ENCODE data around the gene IL26. TPM values are rescaled to one million over a fixed set of nuclear protein-coding genes. Genes with fewer than 3 reads are reported as not detected.

The IL26 gene, protein sequence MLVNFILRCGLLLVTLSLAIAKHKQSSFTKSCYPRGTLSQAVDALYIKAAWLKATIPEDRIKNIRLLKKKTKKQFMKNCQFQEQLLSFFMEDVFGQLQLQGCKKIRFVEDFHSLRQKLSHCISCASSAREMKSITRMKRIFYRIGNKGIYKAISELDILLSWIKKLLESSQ
- not detected in 2 replicates for total RNA-seq (2014; rRNA removed; shearing (Covaris generic); ENCODE audit: low replicate concordance)

- H2AFZ ChIP-seq (ENCODE audit: low read length): no peak within 1 kb of the TSS
- no peaks in the 10 kb centered on the region for H4K20me1 ChIP-seq (ENCODE audit: insufficient read depth, low read depth, low read length)
- DNase-seq: no peak
- H3K9ac ChIP-seq (ENCODE audit: low read length): no peak within 1 kb of the TSS
- H3K4me2 ChIP-seq (ENCODE audit: low read depth, low read length, poor library complexity, severe bottlenecking): no peak within 1 kb of the TSS
- H3K9me3 ChIP-seq (ENCODE audit: low read length): no peaks in the 10 kb centered on the region
- no peak within 1 kb of the TSS for H3K4me3 ChIP-seq (ENCODE audit: low read length)
- H3K27me3 ChIP-seq (ENCODE audit: low read length): no peaks in the 10 kb centered on the region
- no peaks in the 10 kb centered on the region for H3K9me2 ChIP-seq (replicated peaks; ENCODE audit: insufficient read depth, low read length)
- H3K36me3 ChIP-seq (ENCODE audit: insufficient read depth, low read length): no peaks in the 10 kb centered on the region
- H3K27ac ChIP-seq (ENCODE audit: low read length): no peak within 1 kb of the TSS
- H3K4me1 ChIP-seq (ENCODE audit: low read length): peaks cover 6% of the 10 kb centered on the region
- H3K79me2 ChIP-seq (ENCODE audit: low read length): no peaks in the 10 kb centered on the region
Measured at GRCh38 chr12:68225576-68226476, at the start of gene IL26. IL26 (minus strand) TSS chr12:68225810; CDS start chr12:68225756, 54 bp downstream.

DNA sequence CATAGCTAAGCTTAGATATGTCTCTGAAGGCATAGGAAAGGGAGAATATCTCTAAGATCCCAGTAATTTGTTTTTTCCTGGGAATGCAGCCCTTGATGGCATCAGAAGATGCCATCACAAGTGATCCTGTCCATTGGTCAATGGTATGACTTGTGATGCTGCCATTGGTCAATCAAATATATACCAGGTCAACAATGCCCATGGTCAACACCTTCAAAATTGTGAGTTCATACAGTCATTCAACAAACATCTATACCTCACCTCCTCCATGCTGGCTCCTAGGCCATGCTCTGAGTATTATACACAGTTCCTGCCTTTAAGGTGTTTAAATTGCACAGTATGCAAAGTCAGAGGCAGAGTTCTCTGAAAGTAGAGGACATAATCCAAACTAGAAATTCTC is 47.1 kb upstream of the IL26 start:
- Histone ChIP-seq H3K9ac (ENCODE audit: low read length) (no peak overlapping the region), H3K9me2 (replicated peaks; ENCODE audit: insufficient read depth, low read length) (no peaks in the 10 kb centered on the region), H4K20me1 (ENCODE audit: insufficient read depth, low read depth, low read length) (no peaks in the 10 kb centered on the region), H3K4me2 (ENCODE audit: low read depth, low read length, poor library complexity, severe bottlenecking) (no peak overlapping the region), H3K36me3 (ENCODE audit: insufficient read depth, low read length) (no peaks in the 10 kb centered on the region), H3K27ac (ENCODE audit: low read length) (no peak overlapping the region), H3K79me2 (ENCODE audit: low read length) (no peaks in the 10 kb centered on the region), H3K9me3 (ENCODE audit: low read length) (no peaks in the 10 kb centered on the region), H3K27me3 (ENCODE audit: low read length) (no peaks in the 10 kb centered on the region), H3K4me3 (ENCODE audit: low read length) (no peak overlapping the region), H3K4me1 (ENCODE audit: low read length) (no peaks in the 10 kb centered on the region), H2AFZ (ENCODE audit: low read length) (no peak overlapping the region)
- no peak for DNase-seq

GRCh38 chr12:68271346-68271745 is 45.7 kb upstream of the IL26 start:
- Histone ChIP-seq H3K27ac (ENCODE audit: low read length) (no peak overlapping the region), H3K36me3 (ENCODE audit: insufficient read depth, low read length) (no peaks in the 10 kb centered on the region), H3K9ac (ENCODE audit: low read length) (no peak overlapping the region), H3K4me2 (ENCODE audit: low read depth, low read length, poor library complexity, severe bottlenecking) (no peak overlapping the region), H4K20me1 (ENCODE audit: insufficient read depth, low read depth, low read length) (no peaks in the 10 kb centered on the region), H3K4me3 (ENCODE audit: low read length) (no peak overlapping the region), H3K79me2 (ENCODE audit: low read length) (no peaks in the 10 kb centered on the region), H3K4me1 (ENCODE audit: low read length) (no peaks in the 10 kb centered on the region), H3K27me3 (ENCODE audit: low read length) (no peaks in the 10 kb centered on the region), H3K9me3 (ENCODE audit: low read length) (no peaks in the 10 kb centered on the region), H3K9me2 (replicated peaks; ENCODE audit: insufficient read depth, low read length) (no peaks in the 10 kb centered on the region), H2AFZ (ENCODE audit: low read length) (no peak overlapping the region)
- peak; percentile 27 for DNase-seq

DNA sequence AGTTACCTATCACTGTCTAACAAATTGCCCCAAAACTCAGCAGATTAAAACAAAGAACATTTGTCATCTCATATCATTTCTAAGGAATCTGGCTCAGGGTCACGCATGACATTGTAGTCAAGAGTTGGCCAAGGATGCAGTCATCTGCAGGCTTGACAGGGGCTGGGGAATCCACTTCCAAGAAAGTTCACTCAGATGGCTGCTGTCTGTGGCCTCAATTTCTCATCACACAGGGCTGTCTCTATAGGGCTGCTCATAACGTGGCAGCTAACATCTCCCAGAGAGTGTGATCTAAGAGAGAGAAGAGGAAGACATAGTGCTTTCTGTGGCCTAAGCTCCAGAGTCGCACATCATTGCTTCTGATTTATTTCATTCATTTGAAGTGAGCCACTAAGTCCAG is 44.7 kb upstream of the IL26 start:
- H3K9ac ChIP-seq (ENCODE audit: low read length): no peak overlapping the region
- H3K36me3 ChIP-seq (ENCODE audit: insufficient read depth, low read length): no peaks in the 10 kb centered on the region
- no peaks in the 10 kb centered on the region for H3K9me2 ChIP-seq (replicated peaks; ENCODE audit: insufficient read depth, low read length)
- no peaks in the 10 kb centered on the region for H4K20me1 ChIP-seq (ENCODE audit: insufficient read depth, low read depth, low read length)
- no peaks in the 10 kb centered on the region for H3K27me3 ChIP-seq (ENCODE audit: low read length)
- no peak overlapping the region for H3K4me2 ChIP-seq (ENCODE audit: low read depth, low read length, poor library complexity, severe bottlenecking)
- H3K79me2 ChIP-seq (ENCODE audit: low read length): no peaks in the 10 kb centered on the region
- H2AFZ ChIP-seq (ENCODE audit: low read length): no peak overlapping the region
- H3K4me1 ChIP-seq (ENCODE audit: low read length): no peaks in the 10 kb centered on the region
- no peak overlapping the region for H3K27ac ChIP-seq (ENCODE audit: low read length)
- no peaks in the 10 kb centered on the region for H3K9me3 ChIP-seq (ENCODE audit: low read length)
- H3K4me3 ChIP-seq (ENCODE audit: low read length): no peak overlapping the region
- DNase-seq: no peak

- Histone ChIP-seq H3K36me3 (ENCODE audit: insufficient read depth, low read length) (no peaks in the 10 kb centered on the region), H3K27ac (ENCODE audit: low read length) (no peak overlapping the region), H3K9me2 (replicated peaks; ENCODE audit: insufficient read depth, low read length) (no peaks in the 10 kb centered on the region), H4K20me1 (ENCODE audit: insufficient read depth, low read depth, low read length) (no peaks in the 10 kb centered on the region), H3K79me2 (ENCODE audit: low read length) (no peaks in the 10 kb centered on the region), H3K4me2 (ENCODE audit: low read depth, low read length, poor library complexity, severe bottlenecking) (no peak overlapping the region), H2AFZ (ENCODE audit: low read length) (no peak overlapping the region), H3K9ac (ENCODE audit: low read length) (no peak overlapping the region), H3K9me3 (ENCODE audit: low read length) (no peaks in the 10 kb centered on the region), H3K4me3 (ENCODE audit: low read length) (no peak overlapping the region), H3K4me1 (ENCODE audit: low read length) (no peaks in the 10 kb centered on the region), H3K27me3 (ENCODE audit: low read length) (no peaks in the 10 kb centered on the region)
- DNase-seq: no peak
Measured at GRCh38 chr12:68269779-68270178, 44.2 kb upstream of the IL26 start.

DNA sequence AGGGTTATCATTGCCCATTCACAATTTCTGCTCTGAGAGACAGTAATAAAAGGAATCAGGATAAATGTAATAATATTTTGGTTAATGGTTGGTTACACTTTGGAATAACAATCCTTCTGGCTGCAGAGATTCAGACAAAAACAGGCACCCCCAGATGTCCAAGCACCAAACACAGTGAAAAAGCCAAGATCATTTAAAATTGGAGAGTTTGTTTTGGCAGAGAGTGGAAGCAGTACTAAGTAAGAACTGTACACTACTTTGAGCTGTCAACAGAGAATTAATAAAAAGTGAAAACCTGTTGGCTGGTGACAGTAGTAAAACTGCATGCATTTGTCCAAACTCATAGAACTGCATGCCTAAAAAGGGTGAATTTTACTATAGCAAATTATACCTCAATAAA is 43.4 kb upstream of the IL26 start:
- no peak for DNase-seq
- H2AFZ ChIP-seq (ENCODE audit: low read length): no peak overlapping the region
- H3K9me3 ChIP-seq (ENCODE audit: low read length): no peaks in the 10 kb centered on the region
- no peaks in the 10 kb centered on the region for H3K27me3 ChIP-seq (ENCODE audit: low read length)
- H3K4me2 ChIP-seq (ENCODE audit: low read depth, low read length, poor library complexity, severe bottlenecking): no peak overlapping the region
- H3K79me2 ChIP-seq (ENCODE audit: low read length): no peaks in the 10 kb centered on the region
- no peak overlapping the region for H3K27ac ChIP-seq (ENCODE audit: low read length)
- no peaks in the 10 kb centered on the region for H4K20me1 ChIP-seq (ENCODE audit: insufficient read depth, low read depth, low read length)
- no peaks in the 10 kb centered on the region for H3K36me3 ChIP-seq (ENCODE audit: insufficient read depth, low read length)
- H3K9me2 ChIP-seq (replicated peaks; ENCODE audit: insufficient read depth, low read length): no peaks in the 10 kb centered on the region
- H3K4me3 ChIP-seq (ENCODE audit: low read length): no peak overlapping the region
- no peaks in the 10 kb centered on the region for H3K4me1 ChIP-seq (ENCODE audit: low read length)
- H3K9ac ChIP-seq (ENCODE audit: low read length): no peak overlapping the region

GRCh38 chr12:68267892-68268396 is 42.3 kb upstream of the IL26 start:
- Histone ChIP-seq H3K27me3 (ENCODE audit: low read length) (no peaks in the 10 kb centered on the region), H3K36me3 (ENCODE audit: insufficient read depth, low read length) (no peaks in the 10 kb centered on the region)
- DNase-seq: peak; percentile 31

DNA sequence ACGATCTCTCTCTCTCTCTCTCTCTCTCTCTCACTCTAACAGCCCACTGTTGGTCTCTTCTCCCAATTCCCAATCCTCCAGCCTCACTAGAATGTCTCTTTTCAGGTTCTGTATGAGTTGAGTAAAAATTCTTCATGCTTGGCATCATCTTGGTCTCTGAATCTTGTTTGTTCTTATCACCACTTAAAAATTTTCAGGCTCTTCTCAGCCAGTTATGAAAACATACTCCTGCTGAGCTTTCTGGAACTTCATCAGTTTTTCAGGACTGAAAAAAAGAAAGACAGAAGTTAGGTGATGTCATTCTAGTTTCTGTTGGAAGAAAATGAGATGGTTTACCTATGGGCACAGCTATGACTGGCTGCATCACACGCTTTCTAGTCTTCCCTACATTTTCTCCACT is 39.2 kb upstream of the IL26 start:
- H3K9me3 ChIP-seq (ENCODE audit: low read length): no peaks in the 10 kb centered on the region
- H3K36me3 ChIP-seq (ENCODE audit: insufficient read depth, low read length): no peaks in the 10 kb centered on the region
- H3K27ac ChIP-seq (ENCODE audit: low read length): no peak overlapping the region
- H3K27me3 ChIP-seq (ENCODE audit: low read length): no peaks in the 10 kb centered on the region
- no peaks in the 10 kb centered on the region for H3K79me2 ChIP-seq (ENCODE audit: low read length)
- no peak for DNase-seq
- no peak overlapping the region for H2AFZ ChIP-seq (ENCODE audit: low read length)
- no peaks in the 10 kb centered on the region for H3K9me2 ChIP-seq (replicated peaks; ENCODE audit: insufficient read depth, low read length)
- H3K4me2 ChIP-seq (ENCODE audit: low read depth, low read length, poor library complexity, severe bottlenecking): no peak overlapping the region
- no peaks in the 10 kb centered on the region for H3K4me1 ChIP-seq (ENCODE audit: low read length)
- no peak overlapping the region for H3K9ac ChIP-seq (ENCODE audit: low read length)
- H3K4me3 ChIP-seq (ENCODE audit: low read length): no peak overlapping the region
- no peaks in the 10 kb centered on the region for H4K20me1 ChIP-seq (ENCODE audit: insufficient read depth, low read depth, low read length)

More at GRCh38 chr12:68267892-68268396, 42.3 kb upstream of the IL26 start:
- Histone ChIP-seq H2AFZ (ENCODE audit: low read length) (no peak overlapping the region), H3K4me1 (ENCODE audit: low read length) (no peaks in the 10 kb centered on the region), H3K79me2 (ENCODE audit: low read length) (no peaks in the 10 kb centered on the region), H3K9ac (ENCODE audit: low read length) (no peak overlapping the region), H3K9me2 (replicated peaks; ENCODE audit: insufficient read depth, low read length) (no peaks in the 10 kb centered on the region), H4K20me1 (ENCODE audit: insufficient read depth, low read depth, low read length) (no peaks in the 10 kb centered on the region), H3K27ac (ENCODE audit: low read length) (no peak overlapping the region), H3K9me3 (ENCODE audit: low read length) (no peaks in the 10 kb centered on the region), H3K4me2 (ENCODE audit: low read depth, low read length, poor library complexity, severe bottlenecking) (no peak overlapping the region), H3K4me3 (ENCODE audit: low read length) (no peak overlapping the region)

Measured in Karpas-422 (cell line).